Right lobe of liver (tissue), 4 donors: Measurements from ENCODE around the gene MKRN1.

Source experiments
- CTCF ChIP-seq, 4 donors: fragments of 200-600 bp in 3 of 4; fragments of 450-650 bp in 1 of 4; IDR thresholded peaks; one replicate each; pipeline versions ENCODE4 v1.5.1 to v1.8.0; 2016 to 2022; ENCODE audit warnings: antibody characterized with exemption in 4 of 4, mild to moderate bottlenecking in 2 of 4
- POLR2A ChIP-seq: fragments of 450-650 bp; IDR thresholded peaks from one replicate; pipeline ENCODE4 v1.6.1; 2017; ENCODE audit warnings: antibody characterized with exemption, mild to moderate bottlenecking
- donor health status: DM: no; HTN: no; CAD: no.
- donor health status: DM: no; HTN: no; CAD: no.
- donor health status: DM: no; HTN: yes; CAD: no.

- no peak for TF ChIP-seq CTCF (IDR thresholded peaks at IDR 0.05)
- no peak for TF ChIP-seq POLR2A
Measured at GRCh38 chr7:140441519-140441918, 37.8 kb downstream of the MKRN1 start.
